ENCODE measurements around the gene HEATR3. TPM values are rescaled to one million over a fixed set of nuclear protein-coding genes. Genes with fewer than 3 reads are reported as not detected.

HEATR3 gene
- total RNA-seq, 1 experiment from 2014 or later = 28.0 TPM

DNA sequence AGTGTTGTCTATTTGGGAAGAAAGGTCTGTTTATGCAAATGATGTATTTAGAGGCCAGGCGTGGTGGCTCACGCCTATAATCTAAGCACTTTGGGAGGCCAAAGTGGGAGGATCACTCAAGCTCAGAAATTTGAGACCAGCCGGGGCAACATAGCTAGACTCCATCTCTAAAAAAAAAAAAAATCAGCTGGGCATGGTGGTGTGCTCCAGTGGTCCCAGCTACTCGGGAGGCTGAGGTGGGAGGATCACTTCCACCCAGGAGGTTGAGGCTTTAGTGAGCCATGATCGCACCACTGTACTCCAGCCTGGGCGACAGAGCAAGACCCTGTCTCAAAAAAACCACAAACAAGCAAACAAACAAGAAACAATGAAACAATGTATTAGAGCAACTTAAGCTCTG is 18.9 kb upstream of the HEATR3 start (continued):
- TF ChIP-seq, protein P1, sequence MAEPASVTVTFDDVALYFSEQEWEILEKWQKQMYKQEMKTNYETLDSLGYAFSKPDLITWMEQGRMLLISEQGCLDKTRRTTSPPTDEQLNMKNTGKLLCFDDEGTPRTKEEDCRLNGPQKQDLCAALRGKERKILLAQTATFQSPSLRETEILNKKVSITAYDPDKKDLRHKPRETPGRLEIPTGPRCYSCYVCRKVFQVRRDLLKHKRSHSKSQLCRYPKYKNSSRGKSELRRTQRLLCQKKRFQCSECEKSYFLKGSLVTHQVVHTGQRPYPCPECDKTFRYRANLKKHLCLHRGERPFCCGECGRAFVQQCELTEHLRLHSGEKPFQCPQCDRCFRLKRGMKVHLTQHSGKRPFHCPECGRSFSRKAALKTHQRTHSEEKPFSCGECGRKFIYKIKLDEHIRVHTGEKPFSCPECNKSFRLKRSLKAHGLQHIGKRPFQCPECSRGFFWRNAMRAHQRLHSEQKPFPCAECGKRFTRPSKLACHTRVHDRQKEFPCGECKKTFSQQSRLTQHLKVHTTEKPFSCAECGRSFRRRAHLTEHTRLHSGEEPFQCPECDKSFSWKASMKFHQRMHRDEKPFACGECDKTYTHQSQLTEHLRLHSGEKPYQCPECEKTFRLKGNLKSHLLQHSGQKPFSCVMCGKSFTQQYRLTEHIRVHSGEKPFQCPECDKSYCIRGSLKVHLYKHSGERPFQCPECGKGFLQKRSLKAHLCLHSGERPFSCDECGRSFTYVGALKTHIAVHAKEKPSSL (CRISPR knock-in tag; conservative IDR thresholded peaks at IDR 0.05) = no peak
- TF ChIP-seq, protein P2, sequence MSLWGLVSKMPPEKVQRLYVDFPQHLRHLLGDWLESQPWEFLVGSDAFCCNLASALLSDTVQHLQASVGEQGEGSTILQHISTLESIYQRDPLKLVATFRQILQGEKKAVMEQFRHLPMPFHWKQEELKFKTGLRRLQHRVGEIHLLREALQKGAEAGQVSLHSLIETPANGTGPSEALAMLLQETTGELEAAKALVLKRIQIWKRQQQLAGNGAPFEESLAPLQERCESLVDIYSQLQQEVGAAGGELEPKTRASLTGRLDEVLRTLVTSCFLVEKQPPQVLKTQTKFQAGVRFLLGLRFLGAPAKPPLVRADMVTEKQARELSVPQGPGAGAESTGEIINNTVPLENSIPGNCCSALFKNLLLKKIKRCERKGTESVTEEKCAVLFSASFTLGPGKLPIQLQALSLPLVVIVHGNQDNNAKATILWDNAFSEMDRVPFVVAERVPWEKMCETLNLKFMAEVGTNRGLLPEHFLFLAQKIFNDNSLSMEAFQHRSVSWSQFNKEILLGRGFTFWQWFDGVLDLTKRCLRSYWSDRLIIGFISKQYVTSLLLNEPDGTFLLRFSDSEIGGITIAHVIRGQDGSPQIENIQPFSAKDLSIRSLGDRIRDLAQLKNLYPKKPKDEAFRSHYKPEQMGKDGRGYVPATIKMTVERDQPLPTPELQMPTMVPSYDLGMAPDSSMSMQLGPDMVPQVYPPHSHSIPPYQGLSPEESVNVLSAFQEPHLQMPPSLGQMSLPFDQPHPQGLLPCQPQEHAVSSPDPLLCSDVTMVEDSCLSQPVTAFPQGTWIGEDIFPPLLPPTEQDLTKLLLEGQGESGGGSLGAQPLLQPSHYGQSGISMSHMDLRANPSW (CRISPR knock-in tag; conservative IDR thresholded peaks at IDR 0.05; ENCODE audit: low read depth) = no peak

DNA sequence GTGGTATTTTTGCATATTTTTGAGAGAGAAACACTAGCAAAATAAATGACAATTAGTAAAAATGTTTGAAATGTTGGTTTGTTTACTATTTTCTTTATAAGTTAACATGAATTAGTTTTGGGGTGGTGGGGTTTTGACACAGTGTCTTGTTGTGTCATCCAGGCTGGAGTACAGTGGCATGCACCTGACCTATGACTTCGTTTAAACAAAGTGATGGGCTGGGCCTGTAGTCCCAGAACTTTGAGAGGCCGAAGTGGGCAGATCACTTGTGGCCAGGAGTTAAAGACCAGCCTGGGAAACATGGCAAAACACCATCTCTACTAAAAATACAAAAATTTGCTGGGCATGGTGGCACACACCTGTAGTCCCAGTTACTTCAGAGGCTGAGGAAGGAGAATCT is 17.9 kb upstream of the HEATR3 start:
- H3K27ac Mint-ChIP-seq = no peak overlapping the region
- H3K36me3 Mint-ChIP-seq = no peaks in the 10 kb centered on the region
- ATAC-seq (no peak), DNase-seq (ENCODE audit: low spot score) (no peak)
- TF ChIP-seq TEAD4 (CRISPR knock-in tag; IDR thresholded peaks at IDR 0.05) (no peak), RORB (CRISPR knock-in tag; IDR thresholded peaks at IDR 0.05) (no peak), ATF1 (CRISPR knock-in tag; IDR thresholded peaks at IDR 0.05) (no peak), NFATC4 (CRISPR knock-in tag; IDR thresholded peaks at IDR 0.05) (no peak)
- TF ChIP-seq, protein P3, sequence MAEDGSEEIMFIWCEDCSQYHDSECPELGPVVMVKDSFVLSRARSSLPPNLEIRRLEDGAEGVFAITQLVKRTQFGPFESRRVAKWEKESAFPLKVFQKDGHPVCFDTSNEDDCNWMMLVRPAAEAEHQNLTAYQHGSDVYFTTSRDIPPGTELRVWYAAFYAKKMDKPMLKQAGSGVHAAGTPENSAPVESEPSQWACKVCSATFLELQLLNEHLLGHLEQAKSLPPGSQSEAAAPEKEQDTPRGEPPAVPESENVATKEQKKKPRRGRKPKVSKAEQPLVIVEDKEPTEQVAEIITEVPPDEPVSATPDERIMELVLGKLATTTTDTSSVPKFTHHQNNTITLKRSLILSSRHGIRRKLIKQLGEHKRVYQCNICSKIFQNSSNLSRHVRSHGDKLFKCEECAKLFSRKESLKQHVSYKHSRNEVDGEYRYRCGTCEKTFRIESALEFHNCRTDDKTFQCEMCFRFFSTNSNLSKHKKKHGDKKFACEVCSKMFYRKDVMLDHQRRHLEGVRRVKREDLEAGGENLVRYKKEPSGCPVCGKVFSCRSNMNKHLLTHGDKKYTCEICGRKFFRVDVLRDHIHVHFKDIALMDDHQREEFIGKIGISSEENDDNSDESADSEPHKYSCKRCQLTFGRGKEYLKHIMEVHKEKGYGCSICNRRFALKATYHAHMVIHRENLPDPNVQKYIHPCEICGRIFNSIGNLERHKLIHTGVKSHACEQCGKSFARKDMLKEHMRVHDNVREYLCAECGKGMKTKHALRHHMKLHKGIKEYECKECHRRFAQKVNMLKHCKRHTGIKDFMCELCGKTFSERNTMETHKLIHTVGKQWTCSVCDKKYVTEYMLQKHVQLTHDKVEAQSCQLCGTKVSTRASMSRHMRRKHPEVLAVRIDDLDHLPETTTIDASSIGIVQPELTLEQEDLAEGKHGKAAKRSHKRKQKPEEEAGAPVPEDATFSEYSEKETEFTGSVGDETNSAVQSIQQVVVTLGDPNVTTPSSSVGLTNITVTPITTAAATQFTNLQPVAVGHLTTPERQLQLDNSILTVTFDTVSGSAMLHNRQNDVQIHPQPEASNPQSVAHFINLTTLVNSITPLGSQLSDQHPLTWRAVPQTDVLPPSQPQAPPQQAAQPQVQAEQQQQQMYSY (CRISPR knock-in tag; IDR thresholded peaks at IDR 0.05) = no peak
- TF ChIP-seq, protein P4, sequence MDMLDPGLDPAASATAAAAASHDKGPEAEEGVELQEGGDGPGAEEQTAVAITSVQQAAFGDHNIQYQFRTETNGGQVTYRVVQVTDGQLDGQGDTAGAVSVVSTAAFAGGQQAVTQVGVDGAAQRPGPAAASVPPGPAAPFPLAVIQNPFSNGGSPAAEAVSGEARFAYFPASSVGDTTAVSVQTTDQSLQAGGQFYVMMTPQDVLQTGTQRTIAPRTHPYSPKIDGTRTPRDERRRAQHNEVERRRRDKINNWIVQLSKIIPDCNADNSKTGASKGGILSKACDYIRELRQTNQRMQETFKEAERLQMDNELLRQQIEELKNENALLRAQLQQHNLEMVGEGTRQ (CRISPR knock-in tag; IDR thresholded peaks at IDR 0.05) = no peak
- TF ChIP-seq, protein P5, sequence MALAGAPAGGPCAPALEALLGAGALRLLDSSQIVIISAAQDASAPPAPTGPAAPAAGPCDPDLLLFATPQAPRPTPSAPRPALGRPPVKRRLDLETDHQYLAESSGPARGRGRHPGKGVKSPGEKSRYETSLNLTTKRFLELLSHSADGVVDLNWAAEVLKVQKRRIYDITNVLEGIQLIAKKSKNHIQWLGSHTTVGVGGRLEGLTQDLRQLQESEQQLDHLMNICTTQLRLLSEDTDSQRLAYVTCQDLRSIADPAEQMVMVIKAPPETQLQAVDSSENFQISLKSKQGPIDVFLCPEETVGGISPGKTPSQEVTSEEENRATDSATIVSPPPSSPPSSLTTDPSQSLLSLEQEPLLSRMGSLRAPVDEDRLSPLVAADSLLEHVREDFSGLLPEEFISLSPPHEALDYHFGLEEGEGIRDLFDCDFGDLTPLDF (CRISPR knock-in tag; IDR thresholded peaks at IDR 0.05) = no peak
- TF ChIP-seq, protein P6, sequence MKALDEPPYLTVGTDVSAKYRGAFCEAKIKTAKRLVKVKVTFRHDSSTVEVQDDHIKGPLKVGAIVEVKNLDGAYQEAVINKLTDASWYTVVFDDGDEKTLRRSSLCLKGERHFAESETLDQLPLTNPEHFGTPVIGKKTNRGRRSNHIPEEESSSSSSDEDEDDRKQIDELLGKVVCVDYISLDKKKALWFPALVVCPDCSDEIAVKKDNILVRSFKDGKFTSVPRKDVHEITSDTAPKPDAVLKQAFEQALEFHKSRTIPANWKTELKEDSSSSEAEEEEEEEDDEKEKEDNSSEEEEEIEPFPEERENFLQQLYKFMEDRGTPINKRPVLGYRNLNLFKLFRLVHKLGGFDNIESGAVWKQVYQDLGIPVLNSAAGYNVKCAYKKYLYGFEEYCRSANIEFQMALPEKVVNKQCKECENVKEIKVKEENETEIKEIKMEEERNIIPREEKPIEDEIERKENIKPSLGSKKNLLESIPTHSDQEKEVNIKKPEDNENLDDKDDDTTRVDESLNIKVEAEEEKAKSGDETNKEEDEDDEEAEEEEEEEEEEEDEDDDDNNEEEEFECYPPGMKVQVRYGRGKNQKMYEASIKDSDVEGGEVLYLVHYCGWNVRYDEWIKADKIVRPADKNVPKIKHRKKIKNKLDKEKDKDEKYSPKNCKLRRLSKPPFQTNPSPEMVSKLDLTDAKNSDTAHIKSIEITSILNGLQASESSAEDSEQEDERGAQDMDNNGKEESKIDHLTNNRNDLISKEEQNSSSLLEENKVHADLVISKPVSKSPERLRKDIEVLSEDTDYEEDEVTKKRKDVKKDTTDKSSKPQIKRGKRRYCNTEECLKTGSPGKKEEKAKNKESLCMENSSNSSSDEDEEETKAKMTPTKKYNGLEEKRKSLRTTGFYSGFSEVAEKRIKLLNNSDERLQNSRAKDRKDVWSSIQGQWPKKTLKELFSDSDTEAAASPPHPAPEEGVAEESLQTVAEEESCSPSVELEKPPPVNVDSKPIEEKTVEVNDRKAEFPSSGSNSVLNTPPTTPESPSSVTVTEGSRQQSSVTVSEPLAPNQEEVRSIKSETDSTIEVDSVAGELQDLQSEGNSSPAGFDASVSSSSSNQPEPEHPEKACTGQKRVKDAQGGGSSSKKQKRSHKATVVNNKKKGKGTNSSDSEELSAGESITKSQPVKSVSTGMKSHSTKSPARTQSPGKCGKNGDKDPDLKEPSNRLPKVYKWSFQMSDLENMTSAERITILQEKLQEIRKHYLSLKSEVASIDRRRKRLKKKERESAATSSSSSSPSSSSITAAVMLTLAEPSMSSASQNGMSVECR (CRISPR knock-in tag; IDR thresholded peaks at IDR 0.05; ENCODE audit: borderline replicate concordance) = no peak
- peaks cover 5% of the 10 kb centered on the region for H3K9me3 Mint-ChIP-seq
- ChIA-PET CTCF (no interaction called here), POLR2A (no interaction called here)
- H3K4me1 Mint-ChIP-seq = no peaks in the 10 kb centered on the region
- no peaks in the 10 kb centered on the region; the same call in 1 of the 2 replicates for H3K27me3 Mint-ChIP-seq (ENCODE audit: low read depth)
- no peak overlapping the region for H3K4me3 Mint-ChIP-seq
